Loucy (cell line): ENCODE data around the gene PBX1.

ENCODE experiments used
- EZH2phosphoT487 ChIP-seq: fragments of 200-600 bp; IDR thresholded peaks from 2 replicates; pipeline ENCODE4 v1.6.1; 2018; ENCODE audit warnings: antibody characterized with exemption, mild to moderate bottlenecking, moderate library complexity, borderline replicate concordance
- TF ChIP-seq, protein P1 (sequence below): fragments of 200-600 bp; sonication (generic); conservative IDR thresholded peaks from 2 replicates; pipeline ENCODE4 v1.5.1; 2014; ENCODE audit warnings: mild to moderate bottlenecking, antibody characterized with exemption, low read length

DNA sequence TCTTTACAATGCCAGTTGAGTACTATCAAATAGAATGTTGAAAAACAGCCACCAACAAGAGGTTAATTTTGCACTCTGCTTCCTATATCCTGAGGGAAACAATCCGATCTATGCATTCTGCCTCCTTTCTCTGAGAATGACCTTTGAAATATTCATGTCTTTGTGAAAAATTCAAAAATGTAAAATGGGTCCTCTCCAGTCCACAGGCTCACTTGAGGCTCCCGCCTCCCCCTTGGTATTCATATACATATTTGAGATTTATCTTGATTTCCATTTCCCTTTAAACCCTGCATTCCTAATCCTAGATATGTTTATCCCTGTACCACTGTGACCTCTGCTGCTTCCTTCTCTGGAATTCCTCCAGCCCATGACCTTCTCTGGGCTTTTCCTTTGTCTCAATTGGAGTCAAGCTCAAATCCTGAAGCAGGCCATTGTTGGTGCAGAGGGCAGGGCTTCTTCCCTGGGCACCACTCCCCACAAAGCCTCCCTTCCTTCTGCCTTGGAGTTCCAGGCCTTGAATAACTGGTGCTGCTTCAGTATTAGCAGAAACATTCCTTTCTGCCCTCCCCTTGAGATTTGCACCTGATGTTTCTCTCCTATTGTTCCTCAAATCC, 296.8 kb downstream of the PBX1 start:
- TF ChIP-seq, protein P1, sequence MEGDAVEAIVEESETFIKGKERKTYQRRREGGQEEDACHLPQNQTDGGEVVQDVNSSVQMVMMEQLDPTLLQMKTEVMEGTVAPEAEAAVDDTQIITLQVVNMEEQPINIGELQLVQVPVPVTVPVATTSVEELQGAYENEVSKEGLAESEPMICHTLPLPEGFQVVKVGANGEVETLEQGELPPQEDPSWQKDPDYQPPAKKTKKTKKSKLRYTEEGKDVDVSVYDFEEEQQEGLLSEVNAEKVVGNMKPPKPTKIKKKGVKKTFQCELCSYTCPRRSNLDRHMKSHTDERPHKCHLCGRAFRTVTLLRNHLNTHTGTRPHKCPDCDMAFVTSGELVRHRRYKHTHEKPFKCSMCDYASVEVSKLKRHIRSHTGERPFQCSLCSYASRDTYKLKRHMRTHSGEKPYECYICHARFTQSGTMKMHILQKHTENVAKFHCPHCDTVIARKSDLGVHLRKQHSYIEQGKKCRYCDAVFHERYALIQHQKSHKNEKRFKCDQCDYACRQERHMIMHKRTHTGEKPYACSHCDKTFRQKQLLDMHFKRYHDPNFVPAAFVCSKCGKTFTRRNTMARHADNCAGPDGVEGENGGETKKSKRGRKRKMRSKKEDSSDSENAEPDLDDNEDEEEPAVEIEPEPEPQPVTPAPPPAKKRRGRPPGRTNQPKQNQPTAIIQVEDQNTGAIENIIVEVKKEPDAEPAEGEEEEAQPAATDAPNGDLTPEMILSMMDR, result no peak
- no peak for TF ChIP-seq EZH2phosphoT487
